K562 (cell line): ENCODE results near the gene IL1RN. TPM values are rescaled to one million over a fixed set of nuclear protein-coding genes. Genes with fewer than 3 reads are reported as not detected.
A peak's percentile ranks its signal among the peaks of the same experiment; 100 is the strongest.

Experiments
- ATAC-seq: fragments of 200-7000 bp; cut with Tn5 transposase; 3 replicates; pipeline ENCODE4 v1.9.1; 2020; ENCODE audit warnings: moderate library complexity
- BruUV-seq: library from RNA; stranded (reverse); fragments of 400-500 nt; replicated peaks from 2 replicates; lab custom pipeline; 2021; lab: Mats Ljungman, UMichigan
- CTCF ChIA-PET: fragments of 300-600 bp; formaldehyde crosslinking; extraction: SDS; loops from one replicate; lab custom pipeline; 2021; ENCODE audit warnings: low intra/inter-chr PET ratio; lab: Yijun Ruan, JAX
- POLR2A ChIA-PET: fragments of 300-600, 350-650 bp; sonication (Branson Sonifier 250); formaldehyde crosslinking; extraction: SDS; loops from one replicate; lab custom pipeline; 2021; ENCODE audit warnings: antibody characterized with exemption, inconsistent platforms; lab: Yijun Ruan, JAX
- DNase-seq, 4 experiments: peaks; one replicate each; pipeline versions ENCODE4 v3.0.0 to v3.0.0-alpha.2; 2011 to 2018; ENCODE audit warnings: low spot score in 3 of 4, mixed read lengths in 3 of 4; ENCODE audit errors: extremely low read depth in 1 of 4
- FAIRE-seq: peaks from 2 replicates; lab custom pipeline; 2011; peaks lifted over from hg19 to GRCh38; lab: Jason Lieb, UNC
- H2AFZ ChIP-seq: 2 replicates; pipeline ENCODE4 v1.6.0; 2011; ENCODE audit warnings: low read depth, low read length, control low read depth, inconsistent platforms
- H3K27ac ChIP-seq: fragments of 200-600 bp; 3 replicates; pipeline ENCODE4 v1.8.0; 2011; ENCODE audit warnings: low read depth, mild to moderate bottlenecking, control low read depth, inconsistent platforms, low read length, moderate library complexity, mixed read lengths; ENCODE audit errors: extremely low read depth
- H3K27me3 ChIP-seq, 2 experiments: fragments of 300-600 bp in 1 of 2; 2 replicates in 1 of 2; 3 replicates in 1 of 2; pipeline versions ENCODE4 v1.6.0 to v1.8.0; 2011; ENCODE audit warnings: inconsistent platforms in 2 of 2, low read length in 2 of 2, mild to moderate bottlenecking in 1 of 2, mixed read lengths in 1 of 2, moderate library complexity in 1 of 2; ENCODE audit not compliant: control insufficient read depth in 2 of 2, insufficient read depth in 2 of 2
- H3K36me3 ChIP-seq: fragments of 300-600 bp; 3 replicates; pipeline ENCODE4 v1.8.0; 2011; ENCODE audit warnings: mild to moderate bottlenecking, low read length, inconsistent platforms; ENCODE audit not compliant: control insufficient read depth, insufficient read depth
- H3K4me1 ChIP-seq, 2 experiments: fragments of 200-600 bp in 1 of 2; replicated peaks in 1 of 2; 2 replicates in 1 of 2; 3 replicates in 1 of 2; pipeline versions ENCODE4 v1.5.1 to v1.8.0; 2011; ENCODE audit warnings: inconsistent platforms in 2 of 2, low read length in 2 of 2, mild to moderate bottlenecking in 1 of 2, mixed read lengths in 1 of 2, moderate library complexity in 1 of 2; ENCODE audit not compliant: control insufficient read depth in 2 of 2, insufficient read depth in 2 of 2
- H3K4me2 ChIP-seq: 2 replicates; pipeline ENCODE4 v1.6.1; 2011; ENCODE audit warnings: low read length, control low read depth, inconsistent platforms, mixed read lengths; ENCODE audit not compliant: insufficient read depth
- H3K4me3 ChIP-seq: fragments of 200-600 bp; sonication (generic), shearing (Covaris generic); 2 replicates; pipeline ENCODE4 v1.5.1; 2016; ENCODE audit warnings: control low read depth, inconsistent platforms
- H3K79me2 ChIP-seq: fragments of 200-600 bp; 3 replicates; pipeline ENCODE4 v1.8.0; 2011; ENCODE audit warnings: low read length, inconsistent platforms; ENCODE audit not compliant: control insufficient read depth, insufficient read depth
- H3K9ac ChIP-seq, 2 experiments: 2 replicates each; pipeline versions ENCODE4 v1.6.0 to v1.6.1; 2011; ENCODE audit warnings: low read depth in 2 of 2, low read length in 2 of 2, control low read depth in 1 of 2, inconsistent platforms in 1 of 2, mild to moderate bottlenecking in 1 of 2, mixed read lengths in 1 of 2; ENCODE audit not compliant: insufficient read depth in 1 of 2
- H3K9me1 ChIP-seq: one replicate; pipeline ENCODE4 v1.6.0; 2011; ENCODE audit warnings: inconsistent platforms, mild to moderate bottlenecking, low read length, moderate library complexity; ENCODE audit not compliant: control insufficient read depth, insufficient read depth
- H3K9me3 ChIP-seq: replicated peaks from 2 replicates; pipeline ENCODE4 v1.5.1; 2011; ENCODE audit warnings: low read depth, low read length, inconsistent platforms; ENCODE audit not compliant: control insufficient read depth, insufficient read depth
- H4K20me1 ChIP-seq: replicated peaks from 2 replicates; pipeline ENCODE4 v1.6.1; 2011; ENCODE audit warnings: low read length, inconsistent platforms, mixed read lengths; ENCODE audit not compliant: control insufficient read depth, insufficient read depth
- ARNT ChIP-seq, 2 experiments: fragments of 450-650 bp; IDR thresholded peaks; 2 replicates each; pipeline ENCODE4 v1.6.1; 2016; ENCODE audit warnings: mild to moderate bottlenecking in 1 of 2
- CREB1 ChIP-seq, 2 experiments: sonication (generic) in 1 of 2; formaldehyde crosslinking in 1 of 2; IDR thresholded peaks; 2 replicates each; pipeline versions ENCODE4 v1.6.1 to v1.8.0; 2012 to 2022; ENCODE audit warnings: inconsistent platforms in 1 of 2, mild to moderate bottlenecking in 1 of 2, missing genetic modification reagents in 1 of 2, moderate library complexity in 1 of 2
- FOSL1 ChIP-seq: fragments of 200-800 bp; sonication (Bioruptor generic); conservative IDR thresholded peaks from 2 replicates; pipeline ENCODE4 v1.6.1; 2016; ENCODE audit warnings: missing genetic modification characterization, missing compliant biosample characterization
- HDAC3 ChIP-seq: fragments of 450-650 bp; IDR thresholded peaks from 2 replicates; pipeline ENCODE4 v1.6.1; 2018; ENCODE audit warnings: borderline replicate concordance, mild to moderate bottlenecking, moderate library complexity; ENCODE audit not compliant: partially characterized antibody
- ILK ChIP-seq: fragments of 450-650 bp; IDR thresholded peaks from 2 replicates; pipeline ENCODE4 v1.6.1; 2016; ENCODE audit warnings: missing genetic modification characterization, low read depth, mild to moderate bottlenecking, missing compliant biosample characterization, moderate library complexity, borderline replicate concordance
- KDM1A ChIP-seq, 2 experiments: fragments of 450-650 bp; IDR thresholded peaks; 2 replicates each; pipeline ENCODE4 v1.6.1; 2016; ENCODE audit warnings: mild to moderate bottlenecking in 2 of 2
- ZNF561 ChIP-seq: fragments of 450-650 bp; formaldehyde crosslinking; conservative IDR thresholded peaks from 2 replicates; pipeline ENCODE4 v1.4.0; 2020; ENCODE audit warnings: mild to moderate bottlenecking, moderate library complexity
- WGBS: fragments of 100-300 bp; shearing (Covaris generic); methylation state at CpG from one replicate; pipeline ENCODE4 v1.1.6; 2016; ENCODE audit warnings: low coverage, mixed read lengths; ENCODE audit not compliant: insufficient coverage; ENCODE audit errors: missing lambda C conversion rate; 5-methylcytosine and 5-hydroxymethylcytosine counted together
- in situ Hi-C: fragments of 300-500 bp; cut with MboI; formaldehyde crosslinking; loops from 4 replicates; pipeline ENCODE4 v1.15.0; 2018; ENCODE audit warnings: inconsistent platforms, mixed read lengths
- intact Hi-C: fragments of 100-400 bp; cut with micrococcal nuclease; formaldehyde crosslinking; loops from 2 replicates; pipeline ENCODE4 v1.14.2; 2022
- polyA plus RNA-seq, 8 experiments: library from polyadenylated mRNA; depleted of rRNA in 4 of 8; stranded (reverse) in 5 of 8; unstranded in 3 of 8; fragments of >200 nt; fragmentation: Nextera tagmentation in 2 of 8; fragmentation: Illumina TruSeq in 1 of 8; extraction: Ambion mirVana in 2 of 8; extraction: Trizol in 1 of 8; gene quantifications; 2 replicates each; pipeline versions ENCODE4 v1.2.1 to v1.2.3, GENCODE V29; 2011 to 2014; ENCODE audit warnings: inconsistent platforms in 1 of 8, missing spikeins in 1 of 8
- total RNA-seq, 7 experiments: library from RNA; depleted of rRNA in 6 of 7; stranded (reverse); fragments of >200 nt in 6 of 7; fragmentation: Illumina TruSeq in 2 of 7; extraction: Trizol in 2 of 7; gene quantifications; 2 replicates each; pipeline versions ENCODE4 v1.2.1 to v1.2.3, GENCODE V29; 2011 to 2021; ENCODE audit warnings: low replicate concordance in 1 of 7

IL1RN gene
- total and polyA plus RNA-seq, 9 of the 15 experiments (the other 6 are each of a cell fraction or from before 2014, with no cell fraction given) = 0.13 TPM; not detected in 8

DNA sequence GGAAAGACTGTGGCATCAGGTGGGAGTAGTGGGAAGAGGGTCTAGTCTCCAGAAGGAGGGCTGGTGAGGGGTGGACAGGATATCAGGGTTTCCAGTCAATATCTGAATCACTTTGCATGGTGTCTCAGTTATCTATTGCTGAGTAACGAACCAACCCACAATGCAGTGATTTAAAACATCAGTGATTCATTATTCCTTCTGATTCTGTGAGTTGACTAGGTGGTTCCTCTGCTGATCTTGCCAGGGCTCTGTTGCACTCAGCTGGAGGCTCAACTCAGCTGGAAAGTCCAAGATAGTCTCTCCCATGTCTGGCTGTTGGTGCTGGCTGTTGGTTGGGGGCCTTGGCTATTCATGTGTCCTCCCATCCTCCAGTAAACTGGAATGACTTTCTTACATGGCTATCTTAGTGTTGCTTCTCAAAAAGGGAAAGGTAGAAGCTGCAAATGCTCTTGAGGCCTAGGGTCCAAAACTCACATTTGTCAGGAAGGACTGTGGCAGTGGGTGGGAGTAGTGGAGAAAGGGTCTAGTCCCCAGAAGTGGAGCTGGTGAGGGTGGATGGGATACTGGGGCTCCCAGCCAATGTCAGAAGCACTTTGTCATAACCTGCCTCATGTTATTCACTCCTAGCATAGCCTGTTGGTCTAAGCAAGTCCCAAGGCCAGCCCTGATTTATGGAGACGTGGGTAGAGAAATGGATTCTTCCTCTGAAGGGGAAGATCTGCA is 45.7 kb upstream of the IL1RN start:
- H2AFZ ChIP-seq = no peak overlapping the region
- CTCF ChIA-PET = no interaction called here

DNA sequence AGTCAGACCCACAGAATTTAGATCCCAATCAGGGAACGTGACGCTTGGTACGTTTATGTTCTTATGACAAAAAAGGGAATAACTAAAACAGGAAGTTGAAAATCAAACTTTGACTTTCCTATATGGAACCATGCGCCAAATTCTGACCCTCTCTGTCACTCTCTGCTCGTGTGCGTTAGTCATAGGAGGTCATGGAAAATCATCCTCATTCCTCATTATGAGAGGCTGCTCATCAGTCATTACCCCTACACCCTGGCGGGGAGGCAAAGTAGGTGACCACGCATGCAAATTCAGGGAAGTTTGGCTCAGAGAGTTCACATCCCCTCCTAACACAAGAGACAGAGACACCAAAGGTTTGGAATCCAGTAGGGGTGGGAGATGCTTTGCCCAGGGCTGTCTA is 44.1 kb upstream of the IL1RN start:
- H3K4me2 ChIP-seq = no peak overlapping the region

More for the DNA sequence above, 45.7 kb upstream of the IL1RN start:
- Histone ChIP-seq H3K4me2 (no peak overlapping the region), H3K27ac (no peak overlapping the region), H4K20me1 (no peaks in the 10 kb centered on the region; the same call in 1 of the 2 replicates), H3K9me1 (no peaks in the 10 kb centered on the region), H3K4me3 (no peak overlapping the region), H3K27me3 (peaks cover 0 to 5% of the 10 kb centered on the region in 2 experiments; a peak in 3 of 5 replicates), H3K79me2 (no peaks in the 10 kb centered on the region), H3K9ac (no peak overlapping the region), H3K36me3 (no peaks in the 10 kb centered on the region), H3K9me3 (no peaks in the 10 kb centered on the region), H3K4me1 (no peaks in the 10 kb centered on the region)
- FAIRE-seq (no peak), ATAC-seq (no peak), DNase-seq (no peak)
- WGBS = 0% methylated on average over 2 of the region's 2 CpGs
- no peak for TF ChIP-seq ZNF561 (CRISPR knock-in tag)
- TF ChIP-seq KDM1A (IDR thresholded peaks at IDR 0.05) = peak; percentile 49 to 64; a peak in 3 of 4 replicates
- TF ChIP-seq ARNT (IDR thresholded peaks at IDR 0.05) = no peak
- no peak for TF ChIP-seq HDAC3
- no TSS peak for BruUV-seq
- POLR2A ChIA-PET = interaction anchor here (1.2 to 1.8 kb wide), 2 partner anchors 7 to 11 kb away, joined by 3 to 11 read pairs; no protein-coding TSS in a partner anchor
- in situ Hi-C loops = no loop called here
- intact Hi-C loops = loop anchor here (2.0 to 10.0 kb wide), 4 partner anchors 55 to 311 kb away; no protein-coding TSS in a partner anchor

More for the DNA sequence above, 44.1 kb upstream of the IL1RN start:
- no peaks in the 10 kb centered on the region for H3K9me3 ChIP-seq
- POLR2A ChIA-PET = no interaction called here
- intact Hi-C loops = loop anchor here (5.0 to 10.0 kb wide), 3 partner anchors 119 to 309 kb away; no protein-coding TSS in a partner anchor
- H4K20me1 ChIP-seq = no peaks in the 10 kb centered on the region; the same call in 1 of the 2 replicates
- H3K9me1 ChIP-seq = no peaks in the 10 kb centered on the region
- H3K4me3 ChIP-seq = no peak overlapping the region
- WGBS = 0% methylated on average over 8 of the region's 8 CpGs
- CTCF ChIA-PET = no interaction called here
- no peak overlapping the region for H2AFZ ChIP-seq
- no peak overlapping the region for H3K9ac ChIP-seq
- peaks cover 2 to 4% of the 10 kb centered on the region in 2 experiments; a peak in 2 of 5 replicates for H3K27me3 ChIP-seq
- TF ChIP-seq FOSL1 (tag) = peak; percentile 67
- TF ChIP-seq CREB1 (IDR thresholded peaks at IDR 0.05) = no peak
- peak; percentile 25; the same call in 1 of the 2 replicates for TF ChIP-seq CREB1 (CRISPR knock-in tag; IDR thresholded peaks at IDR 0.05)
- TF ChIP-seq ILK = no peak
- TF ChIP-seq, all 486 proteins: peak for 2
- H3K27ac ChIP-seq = no peak overlapping the region
- no TSS peak for BruUV-seq
- H3K79me2 ChIP-seq = no peaks in the 10 kb centered on the region
- H3K36me3 ChIP-seq = no peaks in the 10 kb centered on the region
- no peak for DNase-seq
- ATAC-seq = no peak
- no peak for FAIRE-seq
- in situ Hi-C loops = no loop called here
- H3K4me1 ChIP-seq = no peaks in the 10 kb centered on the region
